ENCODE results near the gene SLC25A21.

The SLC25A21 gene

DNA sequence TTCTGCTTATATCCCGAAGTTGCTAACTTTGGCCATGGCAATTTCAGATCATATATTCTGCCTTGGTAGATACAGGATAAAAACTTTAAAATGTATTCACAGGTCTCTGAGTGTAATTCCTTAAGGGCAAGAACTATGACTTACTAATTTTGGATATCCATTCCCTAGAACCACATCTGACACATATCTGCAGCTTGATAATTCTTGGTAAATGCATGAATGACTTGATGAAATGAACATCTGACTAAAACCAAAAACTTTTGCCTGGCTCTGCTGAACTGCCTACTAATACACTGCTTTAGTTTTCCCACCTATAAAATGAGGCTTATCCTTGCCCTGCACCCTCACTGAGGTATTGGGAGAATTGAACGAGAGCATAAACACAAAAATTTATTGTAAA is 32.2 kb downstream of the SLC25A21 start:
- no peak for DNase-seq

DNA sequence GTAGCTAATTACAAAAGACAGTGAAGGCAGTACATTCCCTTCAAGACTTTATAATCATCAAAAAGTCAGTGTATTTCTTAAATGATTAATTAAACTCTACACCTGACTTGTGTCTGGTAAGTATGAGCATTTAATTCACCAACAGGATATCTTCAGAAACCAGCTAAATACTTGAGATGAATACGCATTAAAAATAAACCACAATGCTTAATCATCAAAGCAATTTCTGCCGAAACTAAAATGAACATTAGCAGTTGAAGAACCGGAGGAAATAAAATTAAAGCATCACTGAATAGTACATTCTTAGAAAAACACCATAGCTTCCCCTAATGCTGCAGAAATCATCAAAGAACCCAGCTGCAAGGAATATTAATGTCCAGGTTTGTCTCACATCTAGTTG is 32.7 kb downstream of the SLC25A21 start:
- no peak for DNase-seq

DNA sequence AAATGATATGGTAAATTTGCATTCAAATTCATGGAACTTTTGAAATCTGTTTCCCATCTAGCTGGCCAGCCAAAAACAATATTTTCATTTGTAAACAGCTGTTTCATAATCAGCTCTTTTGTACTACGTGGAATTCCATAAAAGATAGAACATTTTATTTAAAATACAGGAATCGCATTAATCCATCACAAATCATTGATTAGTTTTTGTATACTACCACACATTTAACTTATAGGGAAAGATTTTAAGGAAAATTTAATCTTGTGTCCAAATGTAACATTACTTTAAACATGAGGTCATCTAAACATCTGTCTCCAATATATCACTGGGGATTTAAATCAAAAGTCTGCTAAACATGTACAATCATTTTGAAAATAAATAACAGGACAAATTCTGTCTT is 33.5 kb downstream of the SLC25A21 start:
- DNase-seq, result no peak

DNA sequence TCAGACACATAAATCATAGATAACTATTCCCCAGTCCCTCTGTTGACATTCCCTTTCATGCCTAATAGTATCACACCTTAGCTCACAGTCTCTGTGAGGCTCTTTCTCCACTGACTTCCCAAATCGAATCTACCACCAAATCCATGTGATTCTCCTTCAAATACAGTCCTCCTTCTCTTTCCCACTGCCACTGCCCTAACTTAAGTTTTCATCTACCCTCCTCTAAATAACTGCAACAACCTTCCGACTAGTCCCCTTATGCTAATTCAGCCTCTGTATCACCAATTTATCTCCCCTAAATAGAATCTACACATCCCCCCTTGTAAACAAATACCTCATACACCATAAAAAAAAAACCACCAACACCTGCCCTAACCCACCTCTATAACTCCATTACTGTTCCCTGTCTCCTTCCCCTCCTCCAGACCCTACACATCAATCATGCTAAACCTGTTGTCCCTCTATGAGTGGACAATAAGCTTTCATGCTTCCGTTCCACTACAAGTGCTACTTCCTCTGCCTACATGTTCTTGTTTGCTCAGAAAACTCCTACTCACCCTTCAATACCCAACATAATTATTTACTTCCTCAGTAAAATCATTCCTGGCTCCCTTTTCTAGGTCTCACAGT is 39.0 kb downstream of the SLC25A21 start:
- no peak for DNase-seq

DNA sequence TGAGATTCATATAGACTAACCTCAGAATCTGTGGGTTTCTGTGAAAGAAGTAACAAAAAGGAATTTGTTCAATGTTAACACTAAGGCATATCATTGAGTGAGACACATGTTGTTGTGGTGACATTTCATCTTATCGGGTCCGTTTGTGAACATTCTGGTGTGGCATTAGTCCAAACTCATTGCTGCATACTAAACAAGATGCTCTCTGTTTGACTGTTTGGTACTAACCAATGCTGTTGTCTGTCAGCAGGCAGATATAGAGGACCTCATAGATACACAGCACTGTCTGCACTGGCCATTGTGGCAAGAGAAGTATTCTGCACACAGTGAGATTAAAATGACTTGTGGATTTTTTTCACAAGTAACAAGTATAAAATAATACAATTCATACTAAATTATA is 41.2 kb downstream of the SLC25A21 start:
- DNase-seq, result no peak

DNA sequence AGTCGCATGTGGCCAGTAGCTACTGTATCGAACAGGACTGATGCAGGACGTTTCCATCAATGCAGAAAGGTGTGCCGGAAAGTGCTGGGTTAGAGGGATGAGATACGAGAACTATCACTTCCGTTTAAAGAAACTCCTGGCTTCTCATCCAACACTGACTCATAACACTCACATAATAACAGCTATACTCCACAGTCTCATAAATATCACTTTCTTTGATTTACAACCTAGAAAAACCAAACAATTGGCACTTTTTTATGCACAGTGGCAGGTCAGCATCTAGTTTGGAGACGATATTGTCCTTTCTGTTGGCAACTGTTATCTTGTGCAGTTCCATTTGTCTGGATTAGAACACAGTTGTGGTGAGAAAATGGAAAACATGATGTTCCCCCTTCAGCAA is 43.4 kb downstream of the SLC25A21 start:
- DNase-seq, result no peak

DNA sequence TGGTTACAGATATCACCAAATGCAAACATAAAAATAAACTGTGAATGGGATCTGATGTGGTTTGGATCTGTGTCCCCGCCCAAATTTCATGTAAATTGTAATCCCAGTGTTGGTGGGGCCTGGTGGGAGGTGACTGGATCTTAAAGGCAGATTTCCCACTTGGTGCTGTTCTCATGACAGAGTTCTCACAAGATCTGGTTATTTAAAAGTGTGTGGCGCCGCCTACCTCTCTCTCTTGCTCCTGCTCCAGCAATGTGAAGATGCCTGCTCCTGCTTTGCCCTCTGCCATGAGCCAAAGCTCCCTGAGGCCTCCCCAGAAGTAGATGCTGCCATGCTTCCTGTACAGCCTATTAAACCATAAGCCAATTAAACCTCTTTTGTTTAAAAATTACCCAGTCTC is 47.8 kb downstream of the SLC25A21 start:
- no peak for DNase-seq

DNA sequence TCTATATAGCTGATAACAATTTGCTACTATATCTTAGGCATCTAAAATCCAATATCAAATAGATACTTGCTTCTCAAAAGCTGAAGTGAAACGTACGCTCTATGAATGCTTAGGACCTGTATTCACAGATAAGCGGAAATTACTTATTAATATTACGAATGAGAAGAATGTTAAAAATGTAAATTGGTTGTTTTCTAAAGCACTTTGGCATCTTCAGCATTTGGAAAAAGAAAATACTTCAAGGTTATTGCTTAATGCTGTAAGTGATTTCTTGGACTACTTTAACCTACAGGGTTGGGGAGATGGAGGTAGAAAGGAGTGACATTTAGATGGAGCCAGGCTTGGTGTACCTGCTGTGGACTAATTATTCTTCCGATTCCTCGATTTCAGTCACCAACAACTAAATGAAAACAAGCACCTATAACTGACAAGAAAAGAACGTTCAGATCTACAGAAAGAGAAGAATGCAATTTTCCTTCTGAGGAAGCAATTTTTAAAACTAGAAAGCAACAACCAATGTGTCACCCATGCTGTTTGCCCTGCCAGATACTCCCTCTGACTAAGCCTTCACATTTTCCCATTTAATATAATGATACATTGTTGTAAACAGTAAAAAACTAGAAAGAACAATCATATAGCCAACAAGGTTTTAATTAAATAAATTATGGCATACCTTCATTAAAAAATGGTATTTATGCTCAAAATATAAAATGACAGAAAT is 49.3 kb downstream of the SLC25A21 start:
- DNase-seq, result no peak

DNA sequence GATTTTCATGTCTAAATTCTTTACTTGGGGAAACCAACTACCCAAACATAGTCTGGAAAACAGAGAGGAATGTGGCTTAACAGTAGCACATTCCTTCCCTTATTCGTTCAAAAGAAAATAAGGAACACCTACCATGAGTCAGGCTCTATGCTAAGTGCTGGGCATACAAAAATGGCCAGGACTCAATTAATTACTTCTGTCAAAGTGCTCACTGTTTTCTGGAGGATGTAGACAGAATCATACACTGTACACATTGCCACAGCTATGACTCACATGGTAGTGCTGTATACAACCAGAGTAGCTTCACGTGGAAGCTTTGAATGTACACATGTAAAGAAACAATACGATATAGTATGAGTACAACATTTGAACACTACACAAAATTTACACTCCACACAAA is 50.1 kb downstream of the SLC25A21 start:
- no peak for DNase-seq

DNA sequence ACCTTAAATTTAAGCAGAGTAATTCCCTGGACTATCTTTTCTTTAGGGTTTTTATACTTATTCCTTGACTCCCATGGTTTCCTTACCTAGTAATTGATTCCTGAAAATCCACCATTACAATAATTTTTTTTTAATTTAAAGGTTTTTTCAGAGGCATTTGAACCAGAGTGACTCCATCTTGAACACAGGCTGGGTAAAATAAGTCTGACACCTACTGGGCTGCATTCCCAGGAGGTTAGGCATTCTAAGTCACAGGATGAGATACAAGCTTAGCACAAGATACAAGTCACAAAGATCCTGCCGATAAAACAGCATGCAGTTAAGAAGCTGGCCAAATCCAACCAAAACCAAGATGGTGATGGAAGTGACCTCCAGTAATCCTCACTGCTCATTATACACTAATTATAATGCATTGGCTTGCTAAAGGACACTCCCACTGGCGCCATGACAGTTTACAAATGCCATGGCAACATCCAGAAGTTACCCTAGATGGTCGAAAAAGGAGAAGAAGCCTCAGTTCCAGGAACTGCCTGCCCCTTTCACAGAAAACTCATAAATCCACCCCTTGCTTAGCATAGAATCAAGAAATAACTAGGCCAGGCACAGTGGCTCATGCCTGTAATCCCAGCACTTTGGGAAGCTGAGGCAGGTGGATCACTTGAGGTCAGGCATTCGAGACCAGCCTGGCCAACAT is 53.6 kb downstream of the SLC25A21 start:
- DNase-seq, result no peak

DNA sequence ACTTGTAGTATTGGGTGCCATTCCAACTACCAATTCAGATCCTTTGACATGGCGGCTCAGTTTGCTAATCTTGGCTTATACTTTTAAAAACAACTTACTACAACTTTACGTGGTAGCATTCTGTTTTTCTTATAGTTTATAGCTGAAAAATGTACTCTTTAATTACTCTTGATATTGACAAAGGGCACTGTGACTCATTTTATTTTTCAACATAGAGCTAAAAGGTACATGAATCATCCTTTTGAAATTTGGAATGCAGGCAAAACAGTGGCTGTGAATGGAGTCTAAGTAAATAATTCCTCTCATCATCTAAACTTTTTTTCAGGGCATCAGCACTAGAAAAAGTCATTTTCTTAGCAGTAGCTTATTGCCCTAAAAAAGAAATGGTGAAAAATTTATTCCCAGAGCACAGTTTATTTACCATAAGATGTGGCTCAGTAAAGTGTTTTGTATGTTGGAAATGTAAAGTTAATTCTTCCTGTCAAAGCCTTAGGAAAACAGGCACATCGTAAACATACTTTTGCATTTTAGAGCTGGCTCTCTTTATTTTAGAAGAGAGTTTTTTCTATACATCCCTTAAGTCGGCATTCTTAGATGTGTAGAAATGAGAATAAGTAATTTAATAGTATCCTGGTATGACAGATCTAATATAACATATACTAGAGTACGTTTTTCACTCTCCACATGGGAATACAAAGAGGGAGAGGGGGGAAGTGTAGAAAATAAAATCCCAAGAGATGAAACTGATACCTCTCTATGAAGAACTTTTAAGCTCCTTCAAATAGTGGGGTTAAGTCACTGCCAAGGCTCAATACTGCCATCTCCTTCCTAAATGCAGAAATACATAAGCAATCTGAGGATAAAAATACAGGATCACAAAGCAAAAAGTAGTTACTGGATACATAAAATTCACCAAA is 55.2 kb downstream of the SLC25A21 start:
- DNase-seq, result peak; percentile 26

DNA sequence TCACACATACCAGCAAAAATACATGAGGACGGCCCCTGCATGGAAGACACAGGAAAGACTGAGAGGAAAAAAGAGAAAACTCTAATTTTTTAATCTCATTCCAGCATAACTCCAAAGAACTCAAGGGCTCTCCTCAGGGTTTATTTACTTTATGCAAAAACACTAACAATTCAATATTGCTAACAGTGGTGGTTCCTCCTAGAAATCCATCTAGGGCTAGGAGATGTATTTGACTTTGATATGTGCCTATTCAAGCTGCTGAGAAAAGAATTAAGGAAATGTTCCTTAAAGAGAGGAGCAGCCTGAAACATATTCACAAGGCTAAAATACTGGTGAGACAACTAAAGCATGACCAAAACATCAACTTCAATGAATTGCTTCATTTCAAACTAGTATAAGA is 57.0 kb downstream of the SLC25A21 start:
- DNase-seq, result no peak

DNA sequence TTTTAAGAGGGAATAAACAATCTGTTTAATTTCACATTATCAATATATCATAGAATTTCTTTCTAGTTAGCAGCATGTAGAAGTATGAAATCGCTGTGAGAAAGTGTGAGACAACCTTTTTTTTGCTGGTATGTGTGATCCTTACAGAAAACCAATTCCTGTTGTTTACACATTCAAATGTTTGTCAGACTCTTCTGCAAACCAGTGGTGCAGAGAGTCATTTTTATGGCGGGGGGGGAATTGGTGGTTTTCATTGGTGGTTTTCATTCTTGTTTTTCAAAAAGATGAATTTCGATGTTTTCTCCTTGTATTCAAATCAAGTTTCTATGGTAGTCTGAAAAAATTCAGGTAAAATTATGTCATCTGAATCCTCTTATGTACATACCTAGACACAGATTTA is 57.8 kb downstream of the SLC25A21 start:
- no peak for DNase-seq

DNA sequence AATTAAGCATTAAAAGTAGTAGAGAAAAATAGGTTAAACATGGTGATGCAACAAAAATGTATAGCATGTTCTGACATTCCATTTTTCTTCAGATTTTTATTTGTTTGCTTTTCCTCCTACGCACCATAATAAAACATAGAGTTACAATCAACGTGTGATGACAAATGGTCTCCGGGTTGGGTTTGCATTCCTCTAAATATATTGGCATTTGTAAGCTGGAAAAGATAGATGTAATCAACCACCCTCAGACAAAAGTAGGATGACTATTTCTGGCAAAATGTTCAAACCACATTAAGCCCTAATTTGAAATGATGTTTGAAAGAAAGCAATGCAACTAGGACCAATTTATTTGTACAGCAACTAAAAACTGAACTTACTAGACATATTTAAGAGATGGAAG is 58.4 kb downstream of the SLC25A21 start:
- no peak for DNase-seq

DNA sequence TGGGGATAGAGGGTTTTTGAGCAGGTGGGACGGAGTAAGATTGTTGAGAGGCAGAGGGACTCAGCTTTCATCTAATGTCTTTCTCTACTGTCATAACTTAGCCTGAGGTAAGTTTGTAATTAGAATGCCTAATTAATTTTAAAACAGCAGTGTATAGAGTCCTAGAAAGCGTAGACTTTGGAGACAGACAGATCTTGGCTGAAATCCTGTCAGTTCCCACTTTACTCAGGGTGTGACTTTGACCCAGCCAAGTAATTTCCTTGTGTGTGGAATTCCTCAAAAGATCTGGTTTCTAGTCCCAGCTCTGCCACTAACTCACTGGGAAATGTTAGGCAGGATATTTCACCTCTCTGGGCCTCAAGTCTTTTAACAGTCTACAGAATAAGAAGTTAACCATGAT is 74.3 kb downstream of the SLC25A21 start:
- DNase-seq, result no peak

DNA sequence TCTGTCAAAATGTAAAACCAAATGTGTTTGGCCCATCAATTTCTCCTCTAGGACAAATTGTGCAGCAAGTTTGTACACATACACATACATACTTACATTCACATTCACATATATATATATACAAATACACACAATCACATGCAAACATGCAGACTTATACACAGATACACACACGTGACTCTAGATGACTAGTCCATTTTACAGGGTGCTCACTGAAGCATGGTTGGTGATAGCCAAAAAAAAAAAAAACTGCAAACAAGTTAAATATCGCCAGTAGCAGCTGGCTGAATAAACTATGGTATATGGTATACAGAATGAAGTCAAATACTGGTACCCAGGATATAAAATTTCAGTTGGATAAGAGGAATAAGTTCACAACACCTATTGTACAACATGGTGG is 77.9 kb downstream of the SLC25A21 start:
- no peak for DNase-seq

DNA sequence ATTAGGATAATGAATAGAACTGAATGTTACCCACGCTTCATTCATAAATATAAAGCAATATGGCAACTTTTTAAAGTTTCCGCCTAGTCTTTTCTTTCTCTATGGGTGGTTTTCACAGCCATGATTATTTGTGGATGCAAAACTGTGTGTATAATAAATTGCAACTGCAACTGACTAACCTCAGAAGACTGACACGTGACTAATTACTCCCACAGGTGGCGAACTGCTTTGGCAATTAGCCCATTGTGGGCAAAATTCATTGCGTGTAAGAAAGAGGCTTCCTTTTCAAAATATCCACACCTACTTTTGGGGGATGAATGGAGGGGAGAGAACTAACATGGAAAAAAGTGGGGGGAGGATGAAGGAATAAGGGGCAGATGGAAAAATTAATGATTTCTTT is 79.0 kb downstream of the SLC25A21 start:
- no peak for DNase-seq

DNA sequence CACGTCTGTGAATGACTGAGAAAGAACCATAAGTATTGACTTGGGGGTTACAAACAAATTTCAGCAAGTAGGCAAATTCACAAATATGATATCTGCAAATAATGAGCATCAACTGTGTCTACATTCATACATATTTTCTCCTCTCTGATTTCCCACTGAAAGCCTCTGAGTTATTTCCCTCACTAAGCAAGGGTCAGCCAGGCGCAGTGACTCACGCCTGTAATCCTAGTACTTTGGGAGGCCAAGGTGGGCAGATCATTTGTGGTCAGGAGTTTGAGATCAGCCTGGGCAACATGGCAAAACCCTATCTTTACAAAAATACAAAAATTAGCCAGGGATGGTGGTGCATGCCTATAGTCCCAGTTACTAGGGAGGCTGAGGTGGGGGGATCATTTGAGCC is 80.8 kb downstream of the SLC25A21 start:
- DNase-seq, result no peak

DNA sequence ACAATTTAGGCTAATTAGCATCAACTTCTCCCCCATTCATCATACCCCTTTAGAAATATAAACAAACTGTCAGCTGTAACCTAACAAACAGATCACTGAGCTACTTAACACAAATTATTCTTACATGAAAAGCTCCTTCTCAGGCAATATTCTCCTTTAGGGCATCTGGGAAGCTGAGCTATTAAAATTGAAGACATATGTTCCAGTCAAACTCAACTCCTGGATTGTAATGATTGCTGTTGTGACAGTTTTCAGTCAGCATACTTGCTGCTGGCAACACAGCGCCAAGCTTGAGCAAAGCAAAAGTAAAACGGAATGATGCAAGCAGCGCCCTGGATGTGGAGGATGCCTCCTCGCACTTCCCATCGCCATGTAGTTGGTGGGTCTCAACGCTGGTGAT is 82.4 kb downstream of the SLC25A21 start:
- DNase-seq, result no peak

DNA sequence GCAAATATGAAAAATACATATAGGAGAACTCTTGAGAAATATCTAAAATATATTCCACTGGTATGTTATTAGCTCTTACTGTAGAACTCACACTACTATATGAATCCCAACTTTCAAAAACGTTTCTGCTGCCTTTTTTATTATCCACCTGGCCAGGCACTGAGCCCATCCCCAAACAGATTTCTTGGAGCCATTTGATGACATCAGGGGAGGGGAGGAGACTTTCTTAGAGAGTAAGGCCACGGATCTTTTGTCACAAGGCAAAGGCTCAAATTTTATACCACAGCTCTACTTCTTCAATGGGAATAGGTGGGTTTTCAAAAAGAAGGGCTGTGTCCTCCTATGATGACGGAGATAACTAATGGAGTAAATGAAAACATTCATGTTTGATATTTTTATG is 83.0 kb downstream of the SLC25A21 start:
- no peak for DNase-seq

DNA sequence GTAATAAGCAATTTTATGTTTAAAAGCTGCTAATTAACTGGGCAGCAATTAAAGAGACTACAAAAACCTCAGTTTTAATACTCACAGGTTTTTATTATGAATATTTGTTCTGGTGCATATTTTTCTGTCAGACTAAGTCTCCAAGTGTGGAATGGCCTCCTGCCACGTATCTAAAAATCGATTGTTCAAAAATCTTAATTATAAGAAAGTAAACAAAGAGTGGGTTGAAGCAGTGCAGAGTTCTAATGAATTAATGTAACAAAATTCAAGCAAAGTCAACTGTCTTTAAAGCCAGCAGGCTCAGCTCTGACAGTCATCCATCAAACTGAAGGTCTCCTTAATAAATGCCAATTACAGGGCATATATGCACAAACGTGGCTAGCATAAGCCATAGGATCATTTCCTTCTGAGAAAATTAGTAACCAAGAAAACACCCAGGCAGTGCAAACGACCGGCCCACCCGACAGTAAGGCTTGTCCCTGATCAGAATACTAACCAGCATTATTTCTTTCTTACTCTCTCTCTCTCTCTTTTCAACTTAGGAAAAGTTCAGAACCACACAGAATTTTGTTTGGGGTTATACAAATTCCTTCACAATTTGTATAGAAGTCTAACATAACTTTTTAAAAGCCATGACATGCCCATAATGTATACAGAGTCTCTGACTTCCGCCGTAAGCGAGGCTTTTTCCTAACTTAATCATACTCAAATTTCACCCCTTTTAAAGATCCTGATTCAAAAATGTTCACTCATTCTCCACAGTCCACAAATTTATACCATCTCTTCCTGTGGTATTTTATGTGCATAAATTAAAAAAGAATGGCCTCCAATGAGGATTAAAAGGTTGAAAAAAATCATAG is 83.8 kb downstream of the SLC25A21 start:
- no peak for DNase-seq

DNA sequence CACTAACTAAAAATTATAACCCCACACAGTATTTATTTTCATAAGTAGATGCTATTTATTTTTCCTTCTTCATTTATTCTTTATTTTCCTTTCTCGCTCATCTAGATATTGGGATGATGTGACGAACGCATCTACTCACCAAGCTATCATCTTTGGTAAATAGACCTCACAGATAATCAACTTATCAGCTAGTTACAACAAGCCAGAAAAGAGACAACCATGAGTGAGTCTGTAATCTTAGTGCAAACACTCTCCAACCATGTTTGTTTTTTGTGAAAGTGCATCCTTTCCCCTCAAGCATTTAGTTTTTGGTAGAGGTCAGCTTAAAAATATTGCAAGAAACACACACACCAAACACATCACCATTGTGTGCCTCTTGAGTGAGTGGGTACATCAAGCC is 84.9 kb downstream of the SLC25A21 start:
- DNase-seq, result no peak

Measured in NCI-H510A treated with DMSO at 0.1 percent for 48 hours (cell line).